ENCODE data around the gene OXNAD1. TPM values are rescaled to one million over a fixed set of nuclear protein-coding genes. Genes with fewer than 3 reads are reported as not detected.

Gene OXNAD1
- total and polyA plus RNA-seq, 10 of the 15 experiments (the other 5 are each of a cell fraction or from before 2014, with no cell fraction given), result 5.6 to 27.8 (median 16.2) TPM

GRCh38 chr3:16242177-16242576 lies 22.8 kb upstream of the OXNAD1 start:
- no peak overlapping the region for H3K27ac ChIP-seq (ENCODE audit: control insufficient read depth, insufficient read depth)
- no peaks in the 10 kb centered on the region for H3K9me3 ChIP-seq (replicated peaks; ENCODE audit: control insufficient read depth, insufficient read depth, low read length)
- no TSS peak for BruUV-seq (replicated peaks)
- H3K27me3 ChIP-seq (replicated peaks in 1 of 2; ENCODE audit: control insufficient read depth in 2 of 2, insufficient read depth in 2 of 2, low read length in 1 of 2), result no peaks in the 10 kb centered on the region
- DNase-seq (ENCODE audit: low read depth, low spot score) (no peak), ATAC-seq (no peak), FAIRE-seq (no peak)
- 72% methylated on average over 5 of the region's 5 CpGs for WGBS (ENCODE audit: insufficient coverage, insufficient replicate concordance, low lambda C conversion rate, missing lambda C conversion rate)
- ChIA-PET RAD21 (ENCODE audit: unreplicated experiment) (interaction anchor here (0.6 to 1.1 kb wide), 3 partner anchors 23 to 195 kb away, joined by 3 read pairs; partner anchors contain the start of gene OXNAD1), POLR2A (interaction anchor here (0.6 kb wide), 1 partner anchor 320 kb away, joined by 3 read pairs; no protein-coding TSS in a partner anchor), CTCF (interaction anchor here (1.5 to 3.4 kb wide), 2 partner anchors 193 to 426 kb away, joined by 4 to 17 read pairs; no protein-coding TSS in a partner anchor), SMC1A (ENCODE audit: uncharacterized antibody, unreplicated experiment) (interaction anchor here (1.0 kb wide), 1 partner anchor 12 kb away, joined by 3 read pairs; no protein-coding TSS in a partner anchor)
- no peak for TF ChIP-seq BACH1 (IDR thresholded peaks at IDR 0.05; ENCODE audit: borderline replicate concordance)
- TF ChIP-seq TCF3 (IDR thresholded peaks at IDR 0.05; ENCODE audit: borderline replicate concordance, insufficient read depth, low read depth, low read length), result no peak
- TF ChIP-seq EED (IDR thresholded peaks at IDR 0.05; ENCODE audit: low read depth), result no peak
- TF ChIP-seq ZNF384 (IDR thresholded peaks at IDR 0.05; ENCODE audit: borderline replicate concordance, low read depth, low read length), result no peak
- no peak for TF ChIP-seq JUND (IDR thresholded peaks at IDR 0.05; ENCODE audit: low read depth, low read length)
- no peak for TF ChIP-seq POU2F2 (IDR thresholded peaks at IDR 0.05; ENCODE audit: borderline replicate concordance, low read depth, low read length)
- TF ChIP-seq RB1 (IDR thresholded peaks at IDR 0.05; ENCODE audit: borderline replicate concordance), result no peak
- no peak for TF ChIP-seq FOS (IDR thresholded peaks at IDR 0.05; ENCODE audit: borderline replicate concordance, extremely low read depth, insufficient read length)
- TF ChIP-seq IKZF1 (conservative IDR thresholded peaks at IDR 0.05), result no peak
- TF ChIP-seq CHD1 (IDR thresholded peaks at IDR 0.05; ENCODE audit: low read depth, low read length), result no peak
- TF ChIP-seq SRF (IDR thresholded peaks at IDR 0.05; ENCODE audit: low read depth in 2 of 2, low read length in 2 of 2), result no peak
- no peak for TF ChIP-seq CREM (IDR thresholded peaks at IDR 0.05; ENCODE audit: low read depth)
- TF ChIP-seq PML (IDR thresholded peaks at IDR 0.05; ENCODE audit: low read length), result no peak
- TF ChIP-seq ZBED1 (IDR thresholded peaks at IDR 0.05; ENCODE audit: borderline replicate concordance), result no peak
- no peak for TF ChIP-seq TCF12 (IDR thresholded peaks at IDR 0.05; ENCODE audit: low read depth, low read length)
- TF ChIP-seq RELB (IDR thresholded peaks at IDR 0.05; ENCODE audit: low read depth), result no peak
- TF ChIP-seq STAT1 (conservative IDR thresholded peaks at IDR 0.05), result no peak
- TF ChIP-seq NR2C1 (IDR thresholded peaks at IDR 0.05), result no peak
- TF ChIP-seq LARP7 (IDR thresholded peaks at IDR 0.05), result no peak
- TF ChIP-seq ZSCAN29 (IDR thresholded peaks at IDR 0.05), result no peak
- H3K9ac ChIP-seq (ENCODE audit: control insufficient read depth, insufficient read depth, low read length), result no peak overlapping the region
- H3K79me2 ChIP-seq (ENCODE audit: control insufficient read depth, insufficient read depth, low read length), result no peaks in the 10 kb centered on the region
- no peaks in the 10 kb centered on the region for H3K36me3 ChIP-seq (ENCODE audit: control insufficient read depth in 2 of 2, insufficient read depth in 2 of 2, low read length in 1 of 2)
- H3K4me1 ChIP-seq (ENCODE audit: control insufficient read depth, insufficient read depth, low read length), result no peaks in the 10 kb centered on the region
- H2AFZ ChIP-seq (ENCODE audit: control insufficient read depth, low read depth, low read length), result no peak overlapping the region
- no peaks in the 10 kb centered on the region for H4K20me1 ChIP-seq (ENCODE audit: control insufficient read depth, insufficient read depth)
- intact Hi-C loops (cut with micrococcal nuclease; ENCODE audit: unreplicated experiment) (no loop called here), in situ Hi-C loops (cut with MboI) (loop anchor here (10.0 kb wide), 2 partner anchors 617 to 1037 kb away; partner anchors contain the start of gene CAPN7)
- no peak overlapping the region for H3K4me2 ChIP-seq (ENCODE audit: control insufficient read depth, insufficient read depth)
- no peak overlapping the region for H3K4me3 ChIP-seq
